Measurements from ENCODE around the gene VPS26C. TPM values are rescaled to one million over a fixed set of nuclear protein-coding genes. Genes with fewer than 3 reads are reported as not detected.

Gene VPS26C
- 26.9 to 31.7 TPM (median 29.8 TPM) in 5 replicates for total RNA-seq (2022; extraction: Qiagen RNA extraction; ENCODE audit: low read depth)

DNA sequence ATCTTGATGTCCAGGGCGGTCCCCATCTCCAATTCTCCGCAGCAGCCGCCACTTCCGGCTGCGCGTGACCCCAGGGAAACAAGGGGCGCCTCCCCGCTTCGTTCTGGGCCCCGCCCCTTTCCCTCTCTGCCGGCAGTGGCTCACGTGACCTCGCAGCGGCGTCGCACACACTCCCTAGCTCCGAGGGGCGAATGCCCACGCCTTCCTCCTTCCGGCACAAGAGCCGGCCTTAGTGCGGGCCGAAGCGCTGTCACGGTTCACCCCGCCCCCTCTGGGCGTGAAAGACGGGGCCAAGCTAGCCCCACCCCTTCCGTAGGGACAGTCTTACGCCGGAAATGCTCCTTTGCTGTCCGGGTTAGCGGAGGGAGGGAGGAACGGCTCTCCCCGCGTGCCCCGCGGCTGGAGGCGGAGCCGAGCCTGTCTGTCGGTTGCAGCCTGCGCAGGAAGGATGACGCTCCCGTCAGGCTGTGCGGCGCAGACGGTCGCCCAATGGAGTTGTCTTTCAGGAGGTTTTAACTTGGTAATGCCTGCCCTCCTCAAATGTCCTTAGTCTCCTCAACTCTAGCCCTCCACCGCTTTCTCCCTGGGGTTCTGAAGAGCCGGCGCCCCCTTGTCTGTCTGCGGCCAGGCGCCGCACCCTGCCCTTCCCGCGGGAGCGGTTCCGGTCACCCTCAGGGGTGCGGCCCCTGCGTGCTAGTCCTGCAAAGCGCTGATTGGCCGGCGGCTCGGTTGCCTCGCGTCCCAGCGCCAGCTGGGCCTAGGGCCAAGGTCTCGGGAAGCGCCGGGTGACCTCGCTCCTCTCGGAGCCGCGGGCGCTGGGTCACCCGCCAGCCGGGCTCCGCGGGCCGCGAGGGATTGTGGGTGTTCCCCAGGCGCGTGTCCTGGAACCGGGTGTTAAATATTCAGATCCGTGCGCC lies at the start of gene VPS26C:
Gene VPS26C, minus strand, starts transcription at position 66 of the 917 bp plus-strand sequence. Its CDS starts 40 bp downstream, at position 26.

Other genes starting within 250 kb of the VPS26C start
- 12.9 to 16.8 TPM (median 15.2 TPM) in 5 replicates for gene PIGP, start 194.3 kb downstream of the VPS26C start, total RNA-seq (2022; extraction: Qiagen RNA extraction; ENCODE audit: low read depth)
- gene TTC3, start 194.1 kb downstream of the VPS26C start, total RNA-seq (2022; extraction: Qiagen RNA extraction; ENCODE audit: low read depth), result 24.4 to 38.8 TPM (median 31.7 TPM) in 5 replicates
- 10.0 to 14.8 TPM (median 13.0 TPM) in 5 replicates for gene DYRK1A, start 99.4 kb upstream of the VPS26C start, total RNA-seq (2022; extraction: Qiagen RNA extraction; ENCODE audit: low read depth)